GM12878 (cell line): ENCODE data around the gene AGRN. TPM values are rescaled to one million over a fixed set of nuclear protein-coding genes. Genes with fewer than 3 reads are reported as not detected.

Source experiments
- ATAC-seq: fragments of 200-7000 bp; cut with Tn5 transposase; 3 replicates; pipeline ENCODE4 v1.9.1; 2020; ENCODE audit warnings: mild to moderate bottlenecking, moderate library complexity
- BruUV-seq: library from RNA; stranded (reverse); fragments of 400-500 nt; replicated peaks from 2 replicates; lab custom pipeline; 2021; lab: Mats Ljungman, UMichigan
- CTCF ChIA-PET: fragments of 300-600 bp; sonication (Branson Sonifier 250); formaldehyde crosslinking; extraction: SDS; loops from one replicate; lab custom pipeline; 2021; ENCODE audit warnings: inconsistent platforms; lab: Yijun Ruan, JAX
- POLR2A ChIA-PET: fragments of 350-600 bp; formaldehyde crosslinking; extraction: SDS; loops from one replicate; lab custom pipeline; 2021; ENCODE audit warnings: inconsistent platforms; lab: Charles Lee
- RAD21 ChIA-PET: fragments of 300-600 bp; sonication (Branson Sonifier 250); formaldehyde crosslinking; loops from one replicate; lab custom pipeline; 2023; ENCODE audit warnings: antibody characterized with exemption; ENCODE audit not compliant: unreplicated experiment; lab: Charles Lee
- SMC1A ChIA-PET: fragments of 300-600 bp; sonication (Branson Sonifier 250); formaldehyde crosslinking; loops from one replicate; lab custom pipeline; 2023; ENCODE audit not compliant: unreplicated experiment, uncharacterized antibody; lab: Charles Lee
- DNase-seq: peaks from one replicate; pipeline ENCODE4 v3.0.0-alpha.2; 2011; ENCODE audit warnings: low read depth, low spot score
- FAIRE-seq: peaks from 3 replicates; lab custom pipeline; 2011; peaks lifted over from hg19 to GRCh38; lab: Jason Lieb, UNC
- H2AFZ ChIP-seq: 2 replicates; pipeline ENCODE4 v1.6.0; 2011; ENCODE audit warnings: low read depth, low read length, control low read depth; ENCODE audit not compliant: control insufficient read depth
- H3K27ac ChIP-seq: 2 replicates; pipeline ENCODE4 v1.5.1; 2011; ENCODE audit warnings: control low read depth; ENCODE audit not compliant: control insufficient read depth, insufficient read depth
- H3K27me3 ChIP-seq, 2 experiments: replicated peaks in 1 of 2; 2 replicates each; pipeline versions ENCODE4 v1.6.0 to v1.6.1; 2011; ENCODE audit warnings: low read length in 1 of 2; ENCODE audit not compliant: control insufficient read depth in 2 of 2, insufficient read depth in 2 of 2
- H3K36me3 ChIP-seq, 2 experiments: 2 replicates each; pipeline ENCODE4 v1.5.1; 2011; ENCODE audit warnings: low read length in 1 of 2; ENCODE audit not compliant: control insufficient read depth in 2 of 2, insufficient read depth in 2 of 2
- H3K4me1 ChIP-seq: 2 replicates; pipeline ENCODE4 v1.6.1; 2011; ENCODE audit warnings: mild to moderate bottlenecking, low read length, moderate library complexity, mixed read lengths; ENCODE audit not compliant: control insufficient read depth, insufficient read depth
- H3K4me2 ChIP-seq: 2 replicates; pipeline ENCODE4 v1.6.0; 2011; ENCODE audit warnings: control low read depth; ENCODE audit not compliant: control insufficient read depth, insufficient read depth
- H3K4me3 ChIP-seq: fragments of 200-600 bp; sonication (generic); 2 replicates; pipeline ENCODE4 v1.5.1; 2016
- H3K79me2 ChIP-seq: 2 replicates; pipeline ENCODE4 v1.6.0; 2011; ENCODE audit warnings: low read length; ENCODE audit not compliant: control insufficient read depth, insufficient read depth
- H3K9ac ChIP-seq: 2 replicates; pipeline ENCODE4 v1.8.0; 2011; ENCODE audit warnings: low read length, control low read depth, mixed read lengths; ENCODE audit not compliant: control insufficient read depth, insufficient read depth
- H3K9me3 ChIP-seq: replicated peaks from 3 replicates; pipeline ENCODE4 v1.5.1; 2011; ENCODE audit warnings: mild to moderate bottlenecking, low read length; ENCODE audit not compliant: control insufficient read depth, insufficient read depth
- H4K20me1 ChIP-seq: 2 replicates; pipeline ENCODE4 v1.6.0; 2011; ENCODE audit not compliant: control insufficient read depth, insufficient read depth
- BACH1 ChIP-seq: fragments of 450-650 bp; IDR thresholded peaks from 2 replicates; pipeline ENCODE4 v1.6.1; 2017; ENCODE audit warnings: mild to moderate bottlenecking, borderline replicate concordance
- HCFC1 ChIP-seq: fragments of 150-350 bp; IDR thresholded peaks from 2 replicates; pipeline ENCODE4 v1.6.1; 2014; ENCODE audit warnings: low read length
- HDGF ChIP-seq: fragments of 450-650 bp; IDR thresholded peaks from 2 replicates; pipeline ENCODE4 v1.6.1; 2016; ENCODE audit warnings: antibody characterized with exemption
- POLR2A ChIP-seq: IDR thresholded peaks from 2 replicates; pipeline ENCODE4 v1.6.1; 2011; ENCODE audit warnings: low read depth, mild to moderate bottlenecking, low read length
- TAF1 ChIP-seq: IDR thresholded peaks from 2 replicates; pipeline ENCODE4 v1.6.1; 2011; ENCODE audit warnings: mild to moderate bottlenecking, low read depth, low read length, borderline replicate concordance
- YY1 ChIP-seq: IDR thresholded peaks from 2 replicates; pipeline ENCODE4 v1.6.1; 2011; ENCODE audit warnings: low read depth, mild to moderate bottlenecking, low read length
- WGBS: methylation state at CpG from one replicate; pipeline ENCODE4 v1.1.6; 2016; ENCODE audit warnings: low lambda C conversion rate; ENCODE audit not compliant: insufficient replicate concordance, insufficient coverage; ENCODE audit errors: missing lambda C conversion rate; 5-methylcytosine and 5-hydroxymethylcytosine counted together
- in situ Hi-C: fragments of 300-500 bp; cut with MboI; formaldehyde crosslinking; loops from 9 replicates; pipeline ENCODE4 v1.14.3; 2018; ENCODE audit warnings: mixed read lengths
- intact Hi-C: fragments of 100-400 bp; cut with micrococcal nuclease; formaldehyde crosslinking; loops from one replicate; pipeline ENCODE4 v1.14.2; 2022; ENCODE audit not compliant: unreplicated experiment
- polyA plus RNA-seq, 11 experiments: library from polyadenylated mRNA; depleted of rRNA in 4 of 11; unstranded in 6 of 11; stranded (reverse) in 5 of 11; fragments of >200 nt; fragmentation: Nextera tagmentation in 4 of 11; fragmentation: Illumina TruSeq in 1 of 11; extraction: Ambion mirVana in 4 of 11; extraction: Trizol in 1 of 11; gene quantifications; 1 replicate in 1 of 11; 2 replicates in 10 of 11; pipeline versions ENCODE4 v1.2.1 to v1.2.3, GENCODE V29; 2011 to 2016; ENCODE audit warnings: inconsistent platforms in 2 of 11, missing spikeins in 2 of 11, low read depth in 1 of 11
- total RNA-seq, 4 experiments: library from RNA; depleted of rRNA in 3 of 4; stranded (reverse); fragments of >200 nt in 3 of 4; fragmentation: Illumina TruSeq in 1 of 4; extraction: Trizol in 1 of 4; gene quantifications; 2 replicates each; pipeline versions ENCODE4 v1.2.1 to v1.2.3, GENCODE V29; 2013 to 2021
- TF ChIP-seq, protein P1 (sequence below): fragments of 450-650 bp; IDR thresholded peaks from 2 replicates; pipeline ENCODE4 v1.6.1; 2016; ENCODE audit warnings: mild to moderate bottlenecking
- TF ChIP-seq, protein P2 (sequence below): fragments of 150-350 bp; IDR thresholded peaks from 2 replicates; pipeline ENCODE4 v1.6.1; 2016; ENCODE audit warnings: low read depth, low read length
- TF ChIP-seq, protein P3 (sequence below): IDR thresholded peaks from 2 replicates; pipeline ENCODE4 v1.6.1; 2011; ENCODE audit warnings: low read depth, mild to moderate bottlenecking, low read length, moderate library complexity, borderline replicate concordance; ENCODE audit errors: extremely low read depth
- TF ChIP-seq, protein P4 (sequence below): fragments of 450-650 bp; IDR thresholded peaks from 2 replicates; pipeline ENCODE4 v1.6.1; 2016; ENCODE audit warnings: mild to moderate bottlenecking, moderate library complexity, borderline replicate concordance

Gene AGRN
- total and polyA plus RNA-seq, 10 of the 15 experiments (the other 5 are each of a cell fraction or from before 2014, with no cell fraction given): 0.02 to 41.8 (median 4.1) TPM

DNA sequence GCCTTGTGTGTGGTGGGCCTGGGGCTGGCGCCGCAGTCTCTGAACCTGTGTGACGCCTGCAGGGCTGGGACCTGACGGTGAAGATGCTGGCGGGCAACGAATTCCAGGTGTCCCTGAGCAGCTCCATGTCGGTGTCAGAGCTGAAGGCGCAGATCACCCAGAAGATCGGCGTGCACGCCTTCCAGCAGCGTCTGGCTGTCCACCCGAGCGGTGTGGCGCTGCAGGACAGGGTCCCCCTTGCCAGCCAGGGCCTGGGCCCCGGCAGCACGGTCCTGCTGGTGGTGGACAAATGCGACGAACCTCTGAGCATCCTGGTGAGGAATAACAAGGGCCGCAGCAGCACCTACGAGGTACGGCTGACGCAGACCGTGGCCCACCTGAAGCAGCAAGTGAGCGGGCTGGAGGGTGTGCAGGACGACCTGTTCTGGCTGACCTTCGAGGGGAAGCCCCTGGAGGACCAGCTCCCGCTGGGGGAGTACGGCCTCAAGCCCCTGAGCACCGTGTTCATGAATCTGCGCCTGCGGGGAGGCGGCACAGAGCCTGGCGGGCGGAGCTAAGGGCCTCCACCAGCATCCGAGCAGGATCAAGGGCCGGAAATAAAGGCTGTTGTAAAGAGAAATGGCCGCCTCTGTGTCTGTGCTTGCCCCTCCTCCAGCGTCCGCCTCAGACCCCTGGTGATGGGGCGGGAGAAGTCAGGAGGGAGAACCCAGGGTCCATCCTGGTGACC lies 5.8 kb upstream of the AGRN start:
- Histone ChIP-seq H3K4me1 (peaks cover 12% of the 10 kb centered on the region), H3K9ac (peak overlapping the region; percentile 91), H3K27ac (peak overlapping the region; percentile 92), H4K20me1 (no peaks in the 10 kb centered on the region), H3K4me2 (peak overlapping the region; percentile 62), H3K79me2 (peaks cover 22% of the 10 kb centered on the region), H2AFZ (no peak overlapping the region), H3K9me3 (no peaks in the 10 kb centered on the region; the same call in 2 of the 3 replicates), H3K27me3 (no peaks in the 10 kb centered on the region), H3K36me3 (no peaks in the 10 kb centered on the region), H3K4me3 (peak overlapping the region; percentile 90)
- intact Hi-C loops: no loop called here
- no peak for FAIRE-seq
- ChIA-PET SMC1A (interaction anchor here (0.7 to 2.8 kb wide), 8 partner anchors 12 to 49 kb away, joined by 3 to 13 read pairs (median 4); partner anchors contain the start of gene HES4), RAD21 (interaction anchor here (0.5 to 3.2 kb wide), 14 partner anchors 12 to 1221 kb away, joined by 3 to 24 read pairs (median 4); partner anchors contain the start of gene PERM1), CTCF (interaction anchor here (0.8 to 7.4 kb wide), 16 partner anchors 11 to 359 kb away, joined by 3 to 68 read pairs (median 4); partner anchors contain the start of gene PLEKHN1), POLR2A (interaction anchor here (0.9 to 4.0 kb wide), 16 partner anchors 11 to 271 kb away, joined by 3 to 22 read pairs (median 4); partner anchors contain the start of genes PERM1, PLEKHN1 and UBE2J2)
- DNase-seq: no peak
- BruUV-seq: TSS peak; percentile 99
- in situ Hi-C loops: no loop called here
- 61% methylated on average over 30 of the region's 41 CpGs for WGBS
- peak; percentile 38 for ATAC-seq
- TF ChIP-seq TAF1: peak; percentile 57; the same call in 1 of the 2 replicates
- TF ChIP-seq HCFC1: 0 out of 2 replicates have a peak, but pooled peaks have one; percentile 5
- TF ChIP-seq, protein P1, sequence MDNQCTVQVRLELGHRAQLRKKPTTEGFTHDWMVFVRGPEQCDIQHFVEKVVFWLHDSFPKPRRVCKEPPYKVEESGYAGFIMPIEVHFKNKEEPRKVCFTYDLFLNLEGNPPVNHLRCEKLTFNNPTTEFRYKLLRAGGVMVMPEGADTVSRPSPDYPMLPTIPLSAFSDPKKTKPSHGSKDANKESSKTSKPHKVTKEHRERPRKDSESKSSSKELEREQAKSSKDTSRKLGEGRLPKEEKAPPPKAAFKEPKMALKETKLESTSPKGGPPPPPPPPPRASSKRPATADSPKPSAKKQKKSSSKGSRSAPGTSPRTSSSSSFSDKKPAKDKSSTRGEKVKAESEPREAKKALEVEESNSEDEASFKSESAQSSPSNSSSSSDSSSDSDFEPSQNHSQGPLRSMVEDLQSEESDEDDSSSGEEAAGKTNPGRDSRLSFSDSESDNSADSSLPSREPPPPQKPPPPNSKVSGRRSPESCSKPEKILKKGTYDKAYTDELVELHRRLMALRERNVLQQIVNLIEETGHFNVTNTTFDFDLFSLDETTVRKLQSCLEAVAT: peak; percentile 97
- TF ChIP-seq, protein P2, sequence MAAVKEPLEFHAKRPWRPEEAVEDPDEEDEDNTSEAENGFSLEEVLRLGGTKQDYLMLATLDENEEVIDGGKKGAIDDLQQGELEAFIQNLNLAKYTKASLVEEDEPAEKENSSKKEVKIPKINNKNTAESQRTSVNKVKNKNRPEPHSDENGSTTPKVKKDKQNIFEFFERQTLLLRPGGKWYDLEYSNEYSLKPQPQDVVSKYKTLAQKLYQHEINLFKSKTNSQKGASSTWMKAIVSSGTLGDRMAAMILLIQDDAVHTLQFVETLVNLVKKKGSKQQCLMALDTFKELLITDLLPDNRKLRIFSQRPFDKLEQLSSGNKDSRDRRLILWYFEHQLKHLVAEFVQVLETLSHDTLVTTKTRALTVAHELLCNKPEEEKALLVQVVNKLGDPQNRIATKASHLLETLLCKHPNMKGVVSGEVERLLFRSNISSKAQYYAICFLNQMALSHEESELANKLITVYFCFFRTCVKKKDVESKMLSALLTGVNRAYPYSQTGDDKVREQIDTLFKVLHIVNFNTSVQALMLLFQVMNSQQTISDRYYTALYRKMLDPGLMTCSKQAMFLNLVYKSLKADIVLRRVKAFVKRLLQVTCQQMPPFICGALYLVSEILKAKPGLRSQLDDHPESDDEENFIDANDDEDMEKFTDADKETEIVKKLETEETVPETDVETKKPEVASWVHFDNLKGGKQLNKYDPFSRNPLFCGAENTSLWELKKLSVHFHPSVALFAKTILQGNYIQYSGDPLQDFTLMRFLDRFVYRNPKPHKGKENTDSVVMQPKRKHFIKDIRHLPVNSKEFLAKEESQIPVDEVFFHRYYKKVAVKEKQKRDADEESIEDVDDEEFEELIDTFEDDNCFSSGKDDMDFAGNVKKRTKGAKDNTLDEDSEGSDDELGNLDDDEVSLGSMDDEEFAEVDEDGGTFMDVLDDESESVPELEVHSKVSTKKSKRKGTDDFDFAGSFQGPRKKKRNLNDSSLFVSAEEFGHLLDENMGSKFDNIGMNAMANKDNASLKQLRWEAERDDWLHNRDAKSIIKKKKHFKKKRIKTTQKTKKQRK: no peak
- 0 out of 2 replicates have a peak, but pooled peaks have one; percentile 7 for TF ChIP-seq BACH1
- peak; percentile 84 for TF ChIP-seq YY1
- TF ChIP-seq, protein P3, sequence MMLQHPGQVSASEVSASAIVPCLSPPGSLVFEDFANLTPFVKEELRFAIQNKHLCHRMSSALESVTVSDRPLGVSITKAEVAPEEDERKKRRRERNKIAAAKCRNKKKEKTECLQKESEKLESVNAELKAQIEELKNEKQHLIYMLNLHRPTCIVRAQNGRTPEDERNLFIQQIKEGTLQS: no peak
- TF ChIP-seq, protein P4, sequence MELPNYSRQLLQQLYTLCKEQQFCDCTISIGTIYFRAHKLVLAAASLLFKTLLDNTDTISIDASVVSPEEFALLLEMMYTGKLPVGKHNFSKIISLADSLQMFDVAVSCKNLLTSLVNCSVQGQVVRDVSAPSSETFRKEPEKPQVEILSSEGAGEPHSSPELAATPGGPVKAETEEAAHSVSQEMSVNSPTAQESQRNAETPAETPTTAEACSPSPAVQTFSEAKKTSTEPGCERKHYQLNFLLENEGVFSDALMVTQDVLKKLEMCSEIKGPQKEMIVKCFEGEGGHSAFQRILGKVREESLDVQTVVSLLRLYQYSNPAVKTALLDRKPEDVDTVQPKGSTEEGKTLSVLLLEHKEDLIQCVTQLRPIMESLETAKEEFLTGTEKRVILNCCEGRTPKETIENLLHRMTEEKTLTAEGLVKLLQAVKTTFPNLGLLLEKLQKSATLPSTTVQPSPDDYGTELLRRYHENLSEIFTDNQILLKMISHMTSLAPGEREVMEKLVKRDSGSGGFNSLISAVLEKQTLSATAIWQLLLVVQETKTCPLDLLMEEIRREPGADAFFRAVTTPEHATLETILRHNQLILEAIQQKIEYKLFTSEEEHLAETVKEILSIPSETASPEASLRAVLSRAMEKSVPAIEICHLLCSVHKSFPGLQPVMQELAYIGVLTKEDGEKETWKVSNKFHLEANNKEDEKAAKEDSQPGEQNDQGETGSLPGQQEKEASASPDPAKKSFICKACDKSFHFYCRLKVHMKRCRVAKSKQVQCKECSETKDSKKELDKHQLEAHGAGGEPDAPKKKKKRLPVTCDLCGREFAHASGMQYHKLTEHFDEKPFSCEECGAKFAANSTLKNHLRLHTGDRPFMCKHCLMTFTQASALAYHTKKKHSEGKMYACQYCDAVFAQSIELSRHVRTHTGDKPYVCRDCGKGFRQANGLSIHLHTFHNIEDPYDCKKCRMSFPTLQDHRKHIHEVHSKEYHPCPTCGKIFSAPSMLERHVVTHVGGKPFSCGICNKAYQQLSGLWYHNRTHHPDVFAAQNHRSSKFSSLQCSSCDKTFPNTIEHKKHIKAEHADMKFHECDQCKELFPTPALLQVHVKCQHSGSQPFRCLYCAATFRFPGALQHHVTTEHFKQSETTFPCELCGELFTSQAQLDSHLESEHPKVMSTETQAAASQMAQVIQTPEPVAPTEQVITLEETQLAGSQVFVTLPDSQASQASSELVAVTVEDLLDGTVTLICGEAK: 0 out of 2 replicates have a peak, but pooled peaks have one; percentile 37
- TF ChIP-seq HDGF: 0 out of 2 replicates have a peak, but pooled peaks have one; percentile 31
- TF ChIP-seq POLR2A: peak; percentile 29; the same call in 1 of the 2 replicates
